ENCODE data around the gene CEP164. TPM values are rescaled to one million over a fixed set of nuclear protein-coding genes. Genes with fewer than 3 reads are reported as not detected.

The CEP164 gene
- total and polyA plus RNA-seq, 2 of the 4 experiments (the other 2 are of a cell fraction), result 23.3 to 26.9 TPM

DNA sequence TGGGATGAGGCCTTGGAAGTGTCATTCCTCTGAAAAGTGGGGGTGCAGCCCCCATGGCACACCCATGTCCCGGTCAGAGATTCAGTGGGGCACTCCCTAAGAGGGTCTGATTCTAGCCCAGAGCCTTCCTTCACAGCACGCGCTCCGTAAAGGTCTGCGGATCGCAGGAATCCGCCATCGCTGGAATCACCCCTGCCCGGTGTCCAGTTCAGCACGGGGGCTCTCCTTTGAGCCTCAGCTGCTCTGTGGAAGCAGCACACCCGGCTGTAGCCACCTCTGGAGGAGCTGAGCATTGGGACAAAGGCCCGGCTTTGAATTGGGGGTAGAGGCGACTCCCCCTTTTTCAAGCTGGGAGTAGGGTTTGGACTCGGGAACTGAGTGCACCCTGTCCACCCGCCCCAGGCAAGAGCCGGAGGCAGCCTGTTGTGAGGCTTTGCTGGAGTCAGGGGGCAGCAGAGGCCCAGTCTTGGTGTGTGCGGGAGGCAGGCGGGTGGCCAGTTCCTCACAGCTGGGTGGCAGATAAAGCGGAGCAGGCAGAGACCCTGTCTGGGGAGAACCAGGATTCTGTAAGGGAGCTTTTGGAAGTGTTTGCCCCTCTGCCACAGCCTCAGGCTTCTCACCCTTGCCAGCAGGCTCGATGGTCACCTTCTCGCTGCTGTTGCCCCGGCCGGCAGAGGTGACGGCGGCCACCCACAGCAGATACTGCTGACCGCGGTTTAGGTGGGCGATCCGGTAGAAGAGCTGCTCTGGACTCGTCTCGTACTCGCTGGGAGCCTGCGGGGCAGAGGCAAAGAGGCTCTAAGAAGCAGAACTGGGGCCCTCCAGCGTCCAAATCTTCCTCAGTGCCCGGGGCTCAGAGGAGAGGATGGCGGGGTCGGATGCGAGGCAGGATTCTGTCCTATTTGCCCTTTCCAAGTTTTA lies 115.9 kb downstream of the CEP164 start:
- intact Hi-C loops (cut with micrococcal nuclease) (loop anchor here (1.0 kb wide), 1 partner anchor 374 kb away; no protein-coding TSS in a partner anchor), in situ Hi-C loops (cut with MboI; ENCODE audit: low sequenced_read_pairs) (loop anchor here (10.0 kb wide), 1 partner anchor 361 kb away; no protein-coding TSS in a partner anchor), dilution Hi-C loops (cut with HindIII; ENCODE audit: low sequenced_read_pairs, unreplicated experiment) (no loop called here)
- Histone ChIP-seq H2BK20ac (ENCODE audit: low read depth, low read length) (no peak overlapping the region), H3K9me3 (ENCODE audit: control insufficient read depth, insufficient read depth, low read length) (no peaks in the 10 kb centered on the region), H3K79me1 (ENCODE audit: low read depth in 1 of 2, low read length in 2 of 2) (no peaks in the 10 kb centered on the region), H3K4ac (ENCODE audit: low read depth, low read length) (no peak overlapping the region), H2BK15ac (ENCODE audit: low read depth, low read length) (no peak overlapping the region), H3K4me2 (ENCODE audit: low read depth, low read length) (no peak overlapping the region), H4K8ac (ENCODE audit: low read depth in 2 of 2, low read length in 2 of 2) (no peak overlapping the region), H3K27ac (ENCODE audit: insufficient read depth, low read length) (no peak overlapping the region), H2BK120ac (ENCODE audit: low read depth, low read length) (no peak overlapping the region), H2BK5ac (ENCODE audit: low read depth, low read length, poor library complexity, severe bottlenecking) (no peak overlapping the region), H3K4me3 (ENCODE audit: insufficient read depth, low read depth, low read length) (no peak overlapping the region), H3K9ac (ENCODE audit: low read depth, low read length) (no peak overlapping the region), H4K20me1 (ENCODE audit: insufficient read depth, low read length) (no peaks in the 10 kb centered on the region; the same call in 1 of the 2 replicates), H3K36me3 (ENCODE audit: control insufficient read depth, insufficient read depth, low read length) (no peaks in the 10 kb centered on the region), H3K14ac (replicated peaks; ENCODE audit: low read depth, low read length) (no peak overlapping the region), H3K18ac (ENCODE audit: low read depth, low read length) (no peak overlapping the region), H4K5ac (ENCODE audit: low read depth, low read length) (no peak overlapping the region), H3K27me3 (ENCODE audit: control insufficient read depth, insufficient read depth, low read length) (peaks cover 48% of the 10 kb centered on the region), H3K56ac (ENCODE audit: extremely low read depth, insufficient read depth, low read length) (no peak overlapping the region), H2AFZ (replicated peaks; ENCODE audit: low read length, poor library complexity) (peak overlapping the region; percentile 60), H4K91ac (ENCODE audit: insufficient read depth, low read depth, low read length) (no peak overlapping the region), H3K4me1 (ENCODE audit: control insufficient read depth, insufficient read depth, low read length) (no peaks in the 10 kb centered on the region), H3K23ac (ENCODE audit: low read depth, low read length) (no peak overlapping the region), H2AK5ac (ENCODE audit: low read depth, low read length) (no peak overlapping the region), H2AK9ac (replicated peaks; ENCODE audit: low read depth, low read length, poor library complexity) (no peak overlapping the region), H3K9me1 (ENCODE audit: insufficient read depth, low read length) (no peaks in the 10 kb centered on the region)
- ChIA-PET POLR2A (ENCODE audit: unreplicated experiment) (no interaction called here), CTCF (interaction anchor here (0.8 to 2.8 kb wide), 3 partner anchors 17 to 177 kb away, joined by 3 to 16 read pairs (median 4); no protein-coding TSS in a partner anchor)
- peak; percentile 30 for DNase-seq
- 35% methylated on average over 25 of the region's 38 CpGs; no CpG with 5 or more reads in 1 of the 2 experiments for WGBS, 2 experiments (ENCODE audit: extremely low coverage in 2 of 2, insufficient read length in 1 of 2)
- no TSS peak for BruUV-seq (replicated peaks)
- TF ChIP-seq RFX5 (IDR thresholded peaks at IDR 0.05; ENCODE audit: low read depth, low read length), result no peak
- TF ChIP-seq FOS (IDR thresholded peaks at IDR 0.05; ENCODE audit: low read depth, low read length), result no peak
- TF ChIP-seq SMC3 (IDR thresholded peaks at IDR 0.05; ENCODE audit: low read depth, low read length), result peak; percentile 47
- no peak for TF ChIP-seq POLR2A (IDR thresholded peaks at IDR 0.05; ENCODE audit: low read depth, low read length)
- TF ChIP-seq MAZ (IDR thresholded peaks at IDR 0.05; ENCODE audit: borderline replicate concordance, low read depth, low read length), result no peak
- TF ChIP-seq MAFK (IDR thresholded peaks at IDR 0.05; ENCODE audit: low read depth, low read length), result no peak
- TF ChIP-seq CEBPB (IDR thresholded peaks at IDR 0.05; ENCODE audit: low read depth, low read length), result no peak
- no peak for TF ChIP-seq CHD1 (IDR thresholded peaks at IDR 0.05; ENCODE audit: low read depth, low read length)
- no peak for TF ChIP-seq MXI1 (IDR thresholded peaks at IDR 0.05; ENCODE audit: borderline replicate concordance, low read depth, low read length)
- TF ChIP-seq, protein P1, sequence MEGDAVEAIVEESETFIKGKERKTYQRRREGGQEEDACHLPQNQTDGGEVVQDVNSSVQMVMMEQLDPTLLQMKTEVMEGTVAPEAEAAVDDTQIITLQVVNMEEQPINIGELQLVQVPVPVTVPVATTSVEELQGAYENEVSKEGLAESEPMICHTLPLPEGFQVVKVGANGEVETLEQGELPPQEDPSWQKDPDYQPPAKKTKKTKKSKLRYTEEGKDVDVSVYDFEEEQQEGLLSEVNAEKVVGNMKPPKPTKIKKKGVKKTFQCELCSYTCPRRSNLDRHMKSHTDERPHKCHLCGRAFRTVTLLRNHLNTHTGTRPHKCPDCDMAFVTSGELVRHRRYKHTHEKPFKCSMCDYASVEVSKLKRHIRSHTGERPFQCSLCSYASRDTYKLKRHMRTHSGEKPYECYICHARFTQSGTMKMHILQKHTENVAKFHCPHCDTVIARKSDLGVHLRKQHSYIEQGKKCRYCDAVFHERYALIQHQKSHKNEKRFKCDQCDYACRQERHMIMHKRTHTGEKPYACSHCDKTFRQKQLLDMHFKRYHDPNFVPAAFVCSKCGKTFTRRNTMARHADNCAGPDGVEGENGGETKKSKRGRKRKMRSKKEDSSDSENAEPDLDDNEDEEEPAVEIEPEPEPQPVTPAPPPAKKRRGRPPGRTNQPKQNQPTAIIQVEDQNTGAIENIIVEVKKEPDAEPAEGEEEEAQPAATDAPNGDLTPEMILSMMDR (conservative IDR thresholded peaks at IDR 0.05; ENCODE audit: low read depth, low read length), result peak; percentile 60
- TF ChIP-seq RAD21 (IDR thresholded peaks at IDR 0.05; ENCODE audit: low read length), result peak; percentile 64
- TF ChIP-seq NFE2L2 (IDR thresholded peaks at IDR 0.05; ENCODE audit: low read depth, low read length), result no peak
- no peak for TF ChIP-seq BHLHE40 (IDR thresholded peaks at IDR 0.05; ENCODE audit: low read depth, low read length)
- no peak for TF ChIP-seq RCOR1 (IDR thresholded peaks at IDR 0.05; ENCODE audit: insufficient replicate concordance, low read length)
- peak; percentile 86 for ATAC-seq (ENCODE audit: low read depth)

Measured in IMR-90 (cell line).